Panc1 (cell line): ENCODE data around the gene ZBTB4. TPM values are rescaled to one million over a fixed set of nuclear protein-coding genes. Genes with fewer than 3 reads are reported as not detected.
"Not testable (repeated sequence)": the region's sequence is repeated elsewhere in the genome, so short reads cannot be mapped to it uniquely, and the experiment has no call there.

Source experiments
- ATAC-seq: fragments of 200-7000 bp; cut with Tn5 transposase; 2 replicates; pipeline ENCODE4 v1.9.1; 2020; ENCODE audit warnings: mild to moderate bottlenecking, moderate library complexity
- BruUV-seq: library from RNA; stranded (reverse); fragments of 400-500 nt; replicated peaks from 2 replicates; lab custom pipeline; 2021; lab: Mats Ljungman, UMichigan
- CTCF ChIA-PET: fragments of 300-600 bp; sonication (Branson Sonifier 250); formaldehyde crosslinking; loops from one replicate; lab custom pipeline; 2022; ENCODE audit warnings: antibody characterized with exemption; lab: Charles Lee
- POLR2A ChIA-PET: fragments of 300-600 bp; sonication (Branson Sonifier 250); formaldehyde crosslinking; loops from one replicate; lab custom pipeline; 2022; ENCODE audit warnings: antibody characterized with exemption; lab: Charles Lee
- DNase-seq: peaks from one replicate; pipeline ENCODE4 v3.0.0-alpha.2; 2010; ENCODE audit warnings: low read depth, low spot score
- H3K27ac ChIP-seq: 2 replicates; pipeline ENCODE4 v1.5.1; 2011; ENCODE audit warnings: mild to moderate bottlenecking, low read length, inconsistent platforms
- H3K27me3 ChIP-seq: fragments of 200-500 bp; sonication (Bioruptor generic); 2 replicates; pipeline ENCODE4 v1.6.0; 2014; ENCODE audit warnings: low read length, inconsistent platforms; ENCODE audit not compliant: control insufficient read depth, insufficient read depth
- H3K36me3 ChIP-seq: fragments of 200-500 bp; sonication (Bioruptor generic); 2 replicates; pipeline ENCODE4 v1.5.1; 2014; ENCODE audit warnings: inconsistent platforms, mild to moderate bottlenecking, low read length, moderate library complexity; ENCODE audit not compliant: control insufficient read depth, insufficient read depth
- H3K4me1 ChIP-seq: 2 replicates; pipeline ENCODE4 v1.5.1; 2011; ENCODE audit warnings: inconsistent platforms, mild to moderate bottlenecking, low read length, moderate library complexity; ENCODE audit not compliant: control insufficient read depth, insufficient read depth
- H3K4me3 ChIP-seq, 2 experiments: 2 replicates each; pipeline ENCODE4 v1.5.1; 2011 to 2012; ENCODE audit warnings: low read depth in 2 of 2, low read length in 2 of 2, mild to moderate bottlenecking in 2 of 2, inconsistent platforms in 1 of 2, moderate library complexity in 1 of 2
- H3K9me3 ChIP-seq: fragments of 200-500 bp; sonication (Bioruptor generic); 2 replicates; pipeline ENCODE4 v1.5.1; 2014; ENCODE audit warnings: low read depth, mild to moderate bottlenecking, inconsistent platforms, low read length, moderate library complexity; ENCODE audit not compliant: control insufficient read depth, insufficient read depth
- POLR2AphosphoS5 ChIP-seq: IDR thresholded peaks from 2 replicates; pipeline ENCODE4 v1.6.1; 2012; ENCODE audit warnings: mild to moderate bottlenecking, low read depth, low read length, moderate library complexity
- SIN3A ChIP-seq: IDR thresholded peaks from 2 replicates; pipeline ENCODE4 v1.6.1; 2012; ENCODE audit warnings: low read depth, mild to moderate bottlenecking, low read length, moderate library complexity, borderline replicate concordance; ENCODE audit not compliant: insufficient read depth
- TCF7L2 ChIP-seq: IDR thresholded peaks from 2 replicates; pipeline ENCODE4 v1.6.1; 2011; ENCODE audit warnings: mild to moderate bottlenecking, low read depth, low read length, inconsistent platforms
- in situ Hi-C: cut with HindIII; loops from 2 replicates; pipeline ENCODE4 v1.10.0; 2016; ENCODE audit warnings: low sequenced_read_pairs, low pct_unique_long_range_greater_than_20kb
- intact Hi-C: fragments of 100-400 bp; cut with micrococcal nuclease; formaldehyde crosslinking; loops from one replicate; pipeline ENCODE4 v1.10.0; 2022; ENCODE audit not compliant: unreplicated experiment
- total RNA-seq: library from RNA; stranded (reverse); gene quantifications from one replicate; pipeline ENCODE4 v1.2.1, GENCODE V29; 2021; ENCODE audit not compliant: unreplicated experiment
- TF ChIP-seq, protein P1 (sequence below): fragments of 450-650 bp; IDR thresholded peaks from 2 replicates; pipeline ENCODE4 v1.5.1; 2017; ENCODE audit warnings: mild to moderate bottlenecking
- TF ChIP-seq, protein P2 (sequence below), 2 experiments: IDR thresholded peaks; 2 replicates each; pipeline ENCODE4 v1.6.1; 2011 to 2012; ENCODE audit warnings: low read depth in 2 of 2, control low read depth in 1 of 2, low read length in 1 of 2, mild to moderate bottlenecking in 1 of 2, moderate library complexity in 1 of 2; ENCODE audit not compliant: insufficient read depth in 1 of 2

The ZBTB4 gene
- total RNA-seq, 1 experiment from 2014 or later = 24.9 TPM

- Histone ChIP-seq H3K36me3 (no peaks in the 10 kb centered on the region; the same call in 1 of the 2 replicates), H3K4me1 (peaks cover 31% of the 10 kb centered on the region), H3K27ac (peak overlapping the region; percentile 99), H3K9me3 (no peaks in the 10 kb centered on the region), H3K4me3 (peak overlapping the region; percentile 91 to 95), H3K27me3 (no peaks in the 10 kb centered on the region)
- TSS peak; percentile 94 for BruUV-seq
- intact Hi-C loops (no loop called here), in situ Hi-C loops (no loop called here)
- DNase-seq (no peak), ATAC-seq (peak; percentile 81)
- ChIA-PET POLR2A (interaction anchor here (0.5 to 0.7 kb wide), 7 partner anchors 17 to 449 kb away, joined by 3 to 9 read pairs (median 3); partner anchors contain the start of genes CNTROB, FGF11 and TRAPPC1), CTCF (no interaction called here)
- TF ChIP-seq, protein P1, sequence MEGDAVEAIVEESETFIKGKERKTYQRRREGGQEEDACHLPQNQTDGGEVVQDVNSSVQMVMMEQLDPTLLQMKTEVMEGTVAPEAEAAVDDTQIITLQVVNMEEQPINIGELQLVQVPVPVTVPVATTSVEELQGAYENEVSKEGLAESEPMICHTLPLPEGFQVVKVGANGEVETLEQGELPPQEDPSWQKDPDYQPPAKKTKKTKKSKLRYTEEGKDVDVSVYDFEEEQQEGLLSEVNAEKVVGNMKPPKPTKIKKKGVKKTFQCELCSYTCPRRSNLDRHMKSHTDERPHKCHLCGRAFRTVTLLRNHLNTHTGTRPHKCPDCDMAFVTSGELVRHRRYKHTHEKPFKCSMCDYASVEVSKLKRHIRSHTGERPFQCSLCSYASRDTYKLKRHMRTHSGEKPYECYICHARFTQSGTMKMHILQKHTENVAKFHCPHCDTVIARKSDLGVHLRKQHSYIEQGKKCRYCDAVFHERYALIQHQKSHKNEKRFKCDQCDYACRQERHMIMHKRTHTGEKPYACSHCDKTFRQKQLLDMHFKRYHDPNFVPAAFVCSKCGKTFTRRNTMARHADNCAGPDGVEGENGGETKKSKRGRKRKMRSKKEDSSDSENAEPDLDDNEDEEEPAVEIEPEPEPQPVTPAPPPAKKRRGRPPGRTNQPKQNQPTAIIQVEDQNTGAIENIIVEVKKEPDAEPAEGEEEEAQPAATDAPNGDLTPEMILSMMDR = no peak
- no peak for TF ChIP-seq POLR2AphosphoS5
- TF ChIP-seq TCF7L2 = no peak
- TF ChIP-seq SIN3A = no peak; the same call in 1 of the 2 replicates
- TF ChIP-seq, protein P2, sequence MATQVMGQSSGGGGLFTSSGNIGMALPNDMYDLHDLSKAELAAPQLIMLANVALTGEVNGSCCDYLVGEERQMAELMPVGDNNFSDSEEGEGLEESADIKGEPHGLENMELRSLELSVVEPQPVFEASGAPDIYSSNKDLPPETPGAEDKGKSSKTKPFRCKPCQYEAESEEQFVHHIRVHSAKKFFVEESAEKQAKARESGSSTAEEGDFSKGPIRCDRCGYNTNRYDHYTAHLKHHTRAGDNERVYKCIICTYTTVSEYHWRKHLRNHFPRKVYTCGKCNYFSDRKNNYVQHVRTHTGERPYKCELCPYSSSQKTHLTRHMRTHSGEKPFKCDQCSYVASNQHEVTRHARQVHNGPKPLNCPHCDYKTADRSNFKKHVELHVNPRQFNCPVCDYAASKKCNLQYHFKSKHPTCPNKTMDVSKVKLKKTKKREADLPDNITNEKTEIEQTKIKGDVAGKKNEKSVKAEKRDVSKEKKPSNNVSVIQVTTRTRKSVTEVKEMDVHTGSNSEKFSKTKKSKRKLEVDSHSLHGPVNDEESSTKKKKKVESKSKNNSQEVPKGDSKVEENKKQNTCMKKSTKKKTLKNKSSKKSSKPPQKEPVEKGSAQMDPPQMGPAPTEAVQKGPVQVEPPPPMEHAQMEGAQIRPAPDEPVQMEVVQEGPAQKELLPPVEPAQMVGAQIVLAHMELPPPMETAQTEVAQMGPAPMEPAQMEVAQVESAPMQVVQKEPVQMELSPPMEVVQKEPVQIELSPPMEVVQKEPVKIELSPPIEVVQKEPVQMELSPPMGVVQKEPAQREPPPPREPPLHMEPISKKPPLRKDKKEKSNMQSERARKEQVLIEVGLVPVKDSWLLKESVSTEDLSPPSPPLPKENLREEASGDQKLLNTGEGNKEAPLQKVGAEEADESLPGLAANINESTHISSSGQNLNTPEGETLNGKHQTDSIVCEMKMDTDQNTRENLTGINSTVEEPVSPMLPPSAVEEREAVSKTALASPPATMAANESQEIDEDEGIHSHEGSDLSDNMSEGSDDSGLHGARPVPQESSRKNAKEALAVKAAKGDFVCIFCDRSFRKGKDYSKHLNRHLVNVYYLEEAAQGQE (IDR thresholded peaks at IDR 0.05; ENCODE audit: insufficient read depth in 1 of 2, low read depth in 2 of 2, low read length in 1 of 2) = no peak
Observed at GRCh38 chr17:7483255-7484066, 4.0 kb upstream of the ZBTB4 start.

DNA sequence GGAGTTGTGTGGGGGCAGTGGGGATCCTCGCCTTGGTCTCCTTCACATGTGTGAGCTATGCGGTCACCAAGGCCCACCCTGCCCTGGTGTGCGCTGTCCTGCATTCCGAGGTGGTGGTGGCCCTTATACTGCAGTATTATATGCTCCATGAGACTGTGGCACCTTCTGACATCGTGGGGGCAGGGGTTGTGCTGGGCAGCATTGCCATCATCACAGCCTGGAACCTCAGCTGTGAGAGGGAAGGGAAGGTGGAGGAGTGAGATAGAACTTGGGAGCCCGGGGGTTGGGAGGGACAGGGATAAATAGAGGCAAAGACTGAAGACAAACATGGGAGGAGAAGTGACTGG, 3.3 kb upstream of the ZBTB4 start:
- intact Hi-C loops, CTCF ChIA-PET, DNase-seq, H3K9me3 ChIP-seq, in situ Hi-C loops, POLR2A ChIA-PET, H3K27me3 ChIP-seq, ATAC-seq, H3K36me3 ChIP-seq, BruUV-seq: not testable (repeated sequence)
- Histone ChIP-seq H3K27ac (peak overlapping the region; percentile 99), H3K4me3 (peak overlapping the region in 1 of 2 experiments; percentile 95; a peak in 1 of 4 replicates), H3K4me1 (peaks cover 32% of the 10 kb centered on the region)

DNA sequence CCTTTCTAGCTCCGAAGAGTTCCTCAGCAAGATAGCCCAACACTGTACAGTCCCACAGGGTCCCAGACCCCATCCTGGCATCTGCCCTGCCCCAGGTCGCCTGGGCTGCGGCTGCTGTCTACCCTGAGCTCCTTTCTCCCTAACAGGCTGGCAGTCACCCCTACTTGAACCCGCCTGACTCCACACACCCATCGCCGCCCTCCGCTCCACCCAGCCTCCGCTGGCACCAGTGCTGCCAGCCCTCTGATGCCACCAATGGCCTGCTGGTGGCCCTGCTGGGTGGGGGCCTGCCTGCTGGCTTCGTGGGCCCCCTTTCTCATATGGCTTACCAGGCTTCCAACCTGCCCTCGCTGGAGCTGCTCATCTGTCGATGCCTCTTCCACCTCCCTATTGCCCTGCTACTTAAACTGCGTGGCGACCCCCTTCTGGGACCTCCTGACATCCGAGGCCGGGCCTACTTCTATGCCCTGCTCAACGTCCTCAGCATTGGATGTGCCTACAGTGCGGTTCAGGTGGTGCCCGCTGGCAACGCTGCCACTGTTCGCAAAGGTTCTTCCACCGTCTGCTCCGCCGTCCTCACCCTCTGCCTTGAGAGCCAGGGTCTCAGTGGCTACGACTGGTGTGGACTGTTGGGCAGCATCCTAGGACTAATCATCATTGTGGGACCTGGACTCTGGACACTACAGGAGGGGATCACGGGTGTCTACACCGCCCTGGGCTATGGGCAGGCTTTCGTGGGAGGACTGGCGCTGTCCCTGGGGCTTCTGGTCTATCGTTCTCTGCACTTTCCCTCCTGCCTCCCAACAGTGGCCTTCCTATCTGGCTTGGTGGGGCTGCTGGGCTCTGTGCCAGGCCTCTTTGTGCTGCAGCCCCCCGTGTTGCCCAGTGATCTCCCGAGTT, 2.7 kb upstream of the ZBTB4 start:
- CTCF ChIA-PET, in situ Hi-C loops, DNase-seq, BruUV-seq, intact Hi-C loops, H3K9me3 ChIP-seq, ATAC-seq, H3K36me3 ChIP-seq, H3K4me3 ChIP-seq, H3K27me3 ChIP-seq: not testable (repeated sequence)
- POLR2A ChIA-PET = interaction anchor here (0.6 kb wide), 1 partner anchor 37 kb away, joined by 3 read pairs; no protein-coding TSS in a partner anchor
- Histone ChIP-seq H3K4me1 (peaks cover 32% of the 10 kb centered on the region), H3K27ac (peak overlapping the region; percentile 4; the same call in 1 of the 2 replicates)

DNA sequence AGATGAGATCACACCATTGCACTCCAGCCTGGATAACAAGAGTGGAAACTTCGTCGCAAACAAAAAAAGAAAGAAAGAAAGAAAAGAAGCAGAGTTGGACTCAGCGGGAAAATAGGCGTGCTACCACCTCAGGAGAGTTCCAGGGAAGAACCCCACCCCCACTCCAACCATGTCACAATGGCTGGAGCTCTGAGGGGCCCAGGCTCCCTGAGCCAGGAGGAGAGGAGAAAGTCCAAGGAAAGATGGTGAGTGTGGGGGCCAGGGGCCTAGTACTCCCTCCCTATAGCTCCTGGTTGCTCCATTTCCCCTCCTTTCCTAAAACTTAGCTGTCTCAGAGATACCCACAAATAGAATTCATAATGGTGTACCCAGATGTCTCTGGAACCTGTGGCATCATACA, 1.8 kb upstream of the ZBTB4 start, which contains the start of gene SLC35G6:
Gene SLC35G6, plus strand, starts transcription at position 172 of the 400 bp plus-strand sequence. Its CDS starts 71 bp downstream, at position 243.
- BruUV-seq, DNase-seq, H3K36me3 ChIP-seq, H3K27me3 ChIP-seq, CTCF ChIA-PET, in situ Hi-C loops, intact Hi-C loops, ATAC-seq, H3K9me3 ChIP-seq: not testable (repeated sequence)
- peak within 1 kb of the TSS; percentile 83 for H3K27ac ChIP-seq
- peaks cover 34% of the 10 kb centered on the region for H3K4me1 ChIP-seq
- POLR2A ChIA-PET = interaction anchor here (0.6 kb wide), 1 partner anchor 38 kb away, joined by 3 read pairs; no protein-coding TSS in a partner anchor
- peak within 1 kb of the TSS in 1 of 2 experiments; percentile 61; a peak in 1 of 4 replicates for H3K4me3 ChIP-seq
